Endothelial cell of umbilical vein (primary cell): ENCODE measurements around the gene RAD9A. TPM values are rescaled to one million over a fixed set of nuclear protein-coding genes. Genes with fewer than 3 reads are reported as not detected.

Experiments used
- BruUV-seq: library from RNA; stranded (reverse); fragments of 400-500 nt; replicated peaks from 2 replicates; lab custom pipeline; 2021; lab: Mats Ljungman, UMichigan
- CTCF ChIA-PET: fragments of 300-600, 350-600 bp; sonication (Branson Sonifier 250); formaldehyde crosslinking; loops from one replicate; lab custom pipeline; 2021; ENCODE audit warnings: antibody characterized with exemption, inconsistent platforms; lab: Charles Lee
- POLR2A ChIA-PET: fragments of 300-600, 350-600 bp; sonication (Branson Sonifier 250); formaldehyde crosslinking; loops from one replicate; lab custom pipeline; 2021; ENCODE audit warnings: antibody characterized with exemption, inconsistent platforms; lab: Charles Lee
- DNase-seq: peaks from one replicate; pipeline ENCODE4 v3.0.0-alpha.2; 2011; ENCODE audit warnings: low read depth, low spot score
- FAIRE-seq: peaks from 2 replicates; lab custom pipeline; 2011; peaks lifted over from hg19 to GRCh38; lab: Jason Lieb, UNC
- H2AFZ ChIP-seq: 2 replicates; pipeline ENCODE4 v1.6.0; 2012; ENCODE audit warnings: low read depth, low read length, control low read depth, inconsistent platforms
- H3K27ac ChIP-seq: 2 replicates; pipeline ENCODE4 v1.5.1; 2011; ENCODE audit warnings: low read depth, mild to moderate bottlenecking, control low read depth, low read length, moderate library complexity; ENCODE audit not compliant: insufficient read depth
- H3K27me3 ChIP-seq, 2 experiments: 2 replicates each; pipeline versions ENCODE4 v1.6.0 to v1.6.1; 2011; ENCODE audit warnings: low read length in 2 of 2, mixed read lengths in 1 of 2; ENCODE audit not compliant: control insufficient read depth in 2 of 2, insufficient read depth in 2 of 2
- H3K36me3 ChIP-seq, 2 experiments: 2 replicates in 1 of 2; 3 replicates in 1 of 2; pipeline ENCODE4 v1.5.1; 2011; ENCODE audit warnings: low read length in 2 of 2, mild to moderate bottlenecking in 1 of 2, moderate library complexity in 1 of 2; ENCODE audit not compliant: control insufficient read depth in 2 of 2, insufficient read depth in 2 of 2; ENCODE audit errors: extremely low read depth in 1 of 2
- H3K4me1 ChIP-seq: 3 replicates; pipeline ENCODE4 v1.5.1; 2011; ENCODE audit warnings: mild to moderate bottlenecking, low read length; ENCODE audit not compliant: control insufficient read depth, insufficient read depth; ENCODE audit errors: extremely low read depth
- H3K4me2 ChIP-seq: 2 replicates; pipeline ENCODE4 v1.6.1; 2011; ENCODE audit warnings: low read length, control low read depth, mixed read lengths; ENCODE audit not compliant: insufficient read depth
- H3K4me3 ChIP-seq, 3 experiments: fragments of 200-600 bp in 1 of 3; sonication (generic), shearing (Covaris generic) in 1 of 3; replicated peaks in 1 of 3; 2 replicates each; pipeline ENCODE4 v1.5.1; 2011 to 2016; ENCODE audit warnings: control low read depth in 3 of 3, low read length in 3 of 3, mild to moderate bottlenecking in 2 of 3, inconsistent platforms in 1 of 3, low read depth in 1 of 3, moderate library complexity in 1 of 3; ENCODE audit not compliant: insufficient read depth in 1 of 3
- H3K79me2 ChIP-seq: 2 replicates; pipeline ENCODE4 v1.6.0; 2012; ENCODE audit warnings: low read length, inconsistent platforms; ENCODE audit not compliant: control insufficient read depth, insufficient read depth
- H3K9ac ChIP-seq: replicated peaks from 2 replicates; pipeline ENCODE3; 2011; ENCODE audit warnings: low read length, control low read depth; ENCODE audit not compliant: insufficient read depth; ENCODE audit errors: extremely low read depth
- H3K9me1 ChIP-seq: replicated peaks from 3 replicates; pipeline ENCODE4 v1.6.0; 2011; ENCODE audit warnings: mild to moderate bottlenecking, low read length; ENCODE audit not compliant: control insufficient read depth, insufficient read depth; ENCODE audit errors: extremely low read depth
- H3K9me3 ChIP-seq: replicated peaks from 2 replicates; pipeline ENCODE4 v1.5.1; 2012; ENCODE audit warnings: low read length, inconsistent platforms; ENCODE audit not compliant: control insufficient read depth, insufficient read depth
- H4K20me1 ChIP-seq: replicated peaks from 2 replicates; pipeline ENCODE3; 2011; ENCODE audit warnings: mild to moderate bottlenecking, low read length; ENCODE audit not compliant: control insufficient read depth, insufficient read depth; ENCODE audit errors: extremely low read depth
- EZH2 ChIP-seq: IDR thresholded peaks from 2 replicates; pipeline ENCODE4 v1.6.1; 2012; ENCODE audit warnings: borderline replicate concordance, low read depth, mild to moderate bottlenecking, moderate library complexity, low read length, inconsistent platforms; ENCODE audit not compliant: severe bottlenecking
- FOS ChIP-seq: IDR thresholded peaks from 2 replicates; pipeline ENCODE4 v1.6.1; 2011; ENCODE audit warnings: mild to moderate bottlenecking, low read length, moderate library complexity, borderline replicate concordance; ENCODE audit not compliant: insufficient read depth
- GATA2 ChIP-seq: IDR thresholded peaks from 2 replicates; pipeline ENCODE4 v1.7.0; 2011; ENCODE audit warnings: low read depth, mild to moderate bottlenecking, moderate library complexity, mixed read lengths, low read length; ENCODE audit not compliant: insufficient read length, insufficient read depth
- JUN ChIP-seq: IDR thresholded peaks from 2 replicates; pipeline ENCODE4 v1.6.1; 2011; ENCODE audit warnings: borderline replicate concordance, low read depth; ENCODE audit not compliant: insufficient read length, insufficient read depth
- MAX ChIP-seq: IDR thresholded peaks from 2 replicates; pipeline ENCODE4 v1.6.1; 2011; ENCODE audit not compliant: insufficient read depth, insufficient read length
- MYC ChIP-seq: IDR thresholded peaks from one replicate; pipeline ENCODE4 v1.6.1; 2011; ENCODE audit warnings: mild to moderate bottlenecking, low read depth, low read length
- POLR2A ChIP-seq: IDR thresholded peaks from 2 replicates; pipeline ENCODE4 v1.6.1; 2012; ENCODE audit warnings: low read depth, mild to moderate bottlenecking, control low read depth, low read length
- POLR2AphosphoS5 ChIP-seq: IDR thresholded peaks from 2 replicates; pipeline ENCODE4 v1.6.1; 2012; ENCODE audit warnings: low read depth, mild to moderate bottlenecking, control low read depth, low read length, moderate library complexity; ENCODE audit not compliant: insufficient read depth
- dilution Hi-C: fragments of 300-500 bp; cut with MboI; formaldehyde crosslinking; loops from one replicate; pipeline ENCODE4 v1.15.0; 2019; ENCODE audit warnings: low sequenced_read_pairs; ENCODE audit not compliant: extremely low pct_ligation_motif_present
- intact Hi-C: fragments of 100-400 bp; cut with micrococcal nuclease; formaldehyde crosslinking; loops from one replicate; pipeline ENCODE4 v1.10.0; 2022
- polyA plus RNA-seq, 4 experiments: library from polyadenylated mRNA; depleted of rRNA in 3 of 4; stranded (reverse) in 3 of 4; unstranded in 1 of 4; fragments of >200 nt; gene quantifications; 2 replicates each; pipeline versions ENCODE4 v1.2.1 to v1.2.3, GENCODE V29; 2011 to 2012; ENCODE audit warnings: missing spikeins in 1 of 4
- total RNA-seq: library from RNA; stranded (reverse); gene quantifications from 2 replicates; pipeline ENCODE4 v1.2.3, GENCODE V29; 2021
- TF ChIP-seq, protein P1 (sequence below), 2 donors: IDR thresholded peaks; 1 replicate in 1 of 2; 2 replicates in 1 of 2; pipeline ENCODE4 v1.5.1; 2011; ENCODE audit warnings: low read length in 2 of 2, mild to moderate bottlenecking in 2 of 2, moderate library complexity in 2 of 2, control low read depth in 1 of 2, inconsistent platforms in 1 of 2, low read depth in 1 of 2; ENCODE audit not compliant: insufficient read depth in 1 of 2; ENCODE audit errors: extremely low read depth in 1 of 2

Gene RAD9A
- total and polyA plus RNA-seq, 2 donors (not counting 3 experiments of a cell fraction or from before 2014, with no cell fraction given) = 18.4 to 22.2 TPM

DNA sequence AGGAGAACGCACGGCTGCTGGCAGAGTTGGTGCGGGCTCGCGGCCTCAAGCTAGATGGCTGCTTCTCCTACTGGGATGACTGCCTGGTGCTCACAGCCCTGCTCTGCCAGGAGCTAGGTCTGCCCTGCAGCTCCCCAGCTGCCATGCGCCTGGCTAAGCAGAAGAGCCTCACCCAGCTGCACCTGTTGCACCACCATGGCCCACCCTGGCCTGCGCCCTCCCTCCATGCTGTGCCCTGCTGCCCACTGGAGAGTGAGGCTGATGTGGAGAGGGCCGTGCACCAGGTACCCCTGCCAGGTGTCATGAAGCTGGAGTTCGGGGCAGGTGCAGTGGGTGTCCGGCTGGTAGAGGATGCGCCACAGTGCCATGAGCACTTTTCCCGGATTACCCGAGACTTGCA is 31.7 kb downstream of the RAD9A start:
- Histone ChIP-seq H3K9me3 (no peaks in the 10 kb centered on the region), H2AFZ (no peak overlapping the region), H3K36me3 (no peaks in the 10 kb centered on the region), H3K27ac (no peak overlapping the region), H3K27me3 (no peaks in the 10 kb centered on the region), H3K9ac (no peak overlapping the region), H3K9me1 (no peaks in the 10 kb centered on the region), H4K20me1 (no peaks in the 10 kb centered on the region), H3K79me2 (no peaks in the 10 kb centered on the region), H3K4me3 (no peak overlapping the region), H3K4me1 (peaks cover 4% of the 10 kb centered on the region), H3K4me2 (no peak overlapping the region)
- no peak for FAIRE-seq
- intact Hi-C loops (no loop called here), dilution Hi-C loops (no loop called here)
- CTCF ChIA-PET = interaction anchor here (1.4 kb wide), 1 partner anchor 22 kb away, joined by 5 read pairs; the partner anchor contains the start of gene PPP1CA
- TF ChIP-seq, protein P1, sequence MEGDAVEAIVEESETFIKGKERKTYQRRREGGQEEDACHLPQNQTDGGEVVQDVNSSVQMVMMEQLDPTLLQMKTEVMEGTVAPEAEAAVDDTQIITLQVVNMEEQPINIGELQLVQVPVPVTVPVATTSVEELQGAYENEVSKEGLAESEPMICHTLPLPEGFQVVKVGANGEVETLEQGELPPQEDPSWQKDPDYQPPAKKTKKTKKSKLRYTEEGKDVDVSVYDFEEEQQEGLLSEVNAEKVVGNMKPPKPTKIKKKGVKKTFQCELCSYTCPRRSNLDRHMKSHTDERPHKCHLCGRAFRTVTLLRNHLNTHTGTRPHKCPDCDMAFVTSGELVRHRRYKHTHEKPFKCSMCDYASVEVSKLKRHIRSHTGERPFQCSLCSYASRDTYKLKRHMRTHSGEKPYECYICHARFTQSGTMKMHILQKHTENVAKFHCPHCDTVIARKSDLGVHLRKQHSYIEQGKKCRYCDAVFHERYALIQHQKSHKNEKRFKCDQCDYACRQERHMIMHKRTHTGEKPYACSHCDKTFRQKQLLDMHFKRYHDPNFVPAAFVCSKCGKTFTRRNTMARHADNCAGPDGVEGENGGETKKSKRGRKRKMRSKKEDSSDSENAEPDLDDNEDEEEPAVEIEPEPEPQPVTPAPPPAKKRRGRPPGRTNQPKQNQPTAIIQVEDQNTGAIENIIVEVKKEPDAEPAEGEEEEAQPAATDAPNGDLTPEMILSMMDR (IDR thresholded peaks at IDR 0.05; ENCODE audit: extremely low read depth in 1 of 2, insufficient read depth in 1 of 2, low read depth in 1 of 2, low read length in 2 of 2) = no peak
- TF ChIP-seq POLR2A (no peak), JUN (no peak), POLR2AphosphoS5 (no peak)
- POLR2A ChIA-PET = no interaction called here
- no TSS peak for BruUV-seq
- no peak for DNase-seq

GRCh38 chr11:67423891-67424613 is 32.3 kb downstream of the RAD9A start:
- no peaks in the 10 kb centered on the region for H3K27me3 ChIP-seq
- dilution Hi-C loops = no loop called here
- no peak overlapping the region for H3K9ac ChIP-seq
- no peak for FAIRE-seq
- no peak for DNase-seq
- no peaks in the 10 kb centered on the region for H4K20me1 ChIP-seq
- no peak overlapping the region for H3K4me2 ChIP-seq
- no peaks in the 10 kb centered on the region for H3K9me1 ChIP-seq
- no peak overlapping the region for H2AFZ ChIP-seq
- CTCF ChIA-PET = interaction anchor here (1.4 kb wide), 1 partner anchor 23 kb away, joined by 5 read pairs; the partner anchor contains the start of gene PPP1CA
- H3K4me1 ChIP-seq = peaks cover 4% of the 10 kb centered on the region
- BruUV-seq = no TSS peak
- H3K79me2 ChIP-seq = peaks cover 5% of the 10 kb centered on the region
- no peak overlapping the region for H3K4me3 ChIP-seq
- no peaks in the 10 kb centered on the region for H3K36me3 ChIP-seq
- H3K9me3 ChIP-seq = no peaks in the 10 kb centered on the region
- POLR2A ChIA-PET = no interaction called here
- TF ChIP-seq GATA2 (no peak), JUN (no peak), POLR2A (no peak), FOS (no peak), MAX (no peak), POLR2AphosphoS5 (no peak), MYC (no peak), EZH2 (no peak)
- TF ChIP-seq, protein P1 (IDR thresholded peaks at IDR 0.05; ENCODE audit: extremely low read depth in 1 of 2, insufficient read depth in 1 of 2, low read depth in 1 of 2, low read length in 2 of 2) = no peak
- H3K27ac ChIP-seq = no peak overlapping the region
- intact Hi-C loops = no loop called here
